DMS53 treated with DMSO at 0.1 percent for 48 hours (cell line): ENCODE data around the gene NPAS4.
A peak's percentile ranks its signal among the peaks of the same experiment; 100 is the strongest.
"Not testable (repeated sequence)": the region's sequence is repeated elsewhere in the genome, so short reads cannot be mapped to it uniquely, and the experiment has no call there.

Experiments
- DNase-seq: peaks from one replicate; lab custom pipeline; 2025; ENCODE audit not compliant: unreplicated experiment; lab: John Stamatoyannopoulos, UW

The NPAS4 gene

GRCh38 chr11:66417000-66417399 is 3.8 kb upstream of the NPAS4 start:
- DNase-seq: no peak

DNA sequence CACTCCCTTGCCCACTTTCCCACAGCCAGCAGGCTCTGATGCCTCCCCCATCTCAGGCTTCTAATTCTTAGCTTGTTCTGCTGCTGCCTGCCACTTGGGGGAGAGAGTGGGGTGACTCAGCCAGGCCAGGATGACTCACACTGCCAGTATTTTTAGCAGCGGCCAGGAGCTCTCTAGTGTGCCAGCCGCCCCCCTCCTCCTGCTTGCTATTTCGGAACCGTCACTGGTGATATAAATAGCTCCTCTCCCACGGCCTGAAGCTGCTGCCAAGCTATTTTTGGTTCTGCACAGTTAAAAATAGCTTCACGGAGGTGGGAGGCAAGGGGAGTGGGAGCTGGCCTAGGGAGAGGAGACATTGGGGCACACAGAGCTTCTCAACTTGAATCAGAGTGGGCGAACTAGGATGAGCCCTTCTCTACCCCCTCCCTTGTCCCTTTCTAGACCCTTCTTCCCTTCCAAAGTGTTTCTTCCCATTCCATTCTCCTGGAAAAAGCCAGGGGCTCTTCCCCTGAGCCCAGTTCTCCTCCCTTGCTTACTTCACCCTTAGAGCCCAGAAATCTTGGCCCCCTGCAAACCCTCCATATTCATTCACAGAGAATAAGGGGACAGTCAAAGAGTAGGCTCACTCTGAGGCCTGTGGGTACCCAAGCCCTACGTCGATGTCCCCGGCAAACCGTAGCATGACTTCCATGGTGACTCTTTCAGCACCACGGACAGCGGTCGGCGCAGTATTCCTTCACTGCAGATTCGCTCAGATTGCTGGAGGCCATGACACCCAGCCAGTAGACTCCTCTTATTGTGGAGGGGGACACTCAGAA is 2.5 kb upstream of the NPAS4 start:
- DNase-seq: peak; percentile 72

DNA sequence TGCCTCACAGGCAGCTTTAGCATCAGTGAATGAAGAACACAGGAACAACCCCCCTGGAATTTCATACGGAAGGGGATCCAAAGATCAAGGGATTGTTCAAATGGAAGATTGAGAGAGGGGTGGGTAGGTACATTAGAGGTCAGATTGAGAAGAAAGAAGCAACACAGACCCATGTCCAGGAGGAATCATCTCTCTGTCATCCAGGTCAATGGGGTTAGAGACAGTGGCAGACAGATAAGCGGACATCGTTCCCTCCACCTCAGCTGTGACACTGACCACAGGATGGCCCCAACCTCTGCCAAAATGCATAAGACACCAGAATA is 1.9 kb upstream of the NPAS4 start:
- DNase-seq: no peak

- no peak for DNase-seq
Measured at GRCh38 chr11:66419825-66420224, 1.0 kb upstream of the NPAS4 start.

- peak; percentile 70 for DNase-seq
Measured at GRCh38 chr11:66421492-66422205, 814 bp downstream of the NPAS4 start.

DNA sequence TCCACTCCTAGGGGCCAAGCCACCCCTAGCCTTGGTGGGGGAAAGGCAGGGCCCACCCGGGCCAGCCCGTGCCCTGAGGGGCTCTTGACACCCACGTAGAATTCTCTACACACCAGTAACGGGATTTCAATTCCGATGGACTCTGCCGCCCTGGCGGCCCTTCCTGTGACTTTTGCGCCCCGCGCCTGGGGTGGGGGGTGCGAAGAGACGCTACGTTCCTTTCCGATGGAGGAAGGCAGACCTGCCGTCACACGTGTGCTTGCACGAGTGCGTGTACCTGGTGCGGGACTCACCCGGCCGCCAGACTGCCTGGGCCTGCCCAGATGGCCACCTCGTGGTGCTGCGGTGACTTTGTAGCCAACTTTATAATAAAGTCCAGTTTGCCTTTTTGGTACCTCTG is 5.5 kb downstream of the NPAS4 start:
- no peak for DNase-seq

GRCh38 chr11:66428933-66429332 is 8.1 kb downstream of the NPAS4 start:
- DNase-seq: no peak

- peak; percentile 73 for DNase-seq
Measured at GRCh38 chr11:66429983-66430602, 9.3 kb downstream of the NPAS4 start.

- DNase-seq: not testable (repeated sequence)
Measured at GRCh38 chr11:66431287-66431686, 10.5 kb downstream of the NPAS4 start.

DNA sequence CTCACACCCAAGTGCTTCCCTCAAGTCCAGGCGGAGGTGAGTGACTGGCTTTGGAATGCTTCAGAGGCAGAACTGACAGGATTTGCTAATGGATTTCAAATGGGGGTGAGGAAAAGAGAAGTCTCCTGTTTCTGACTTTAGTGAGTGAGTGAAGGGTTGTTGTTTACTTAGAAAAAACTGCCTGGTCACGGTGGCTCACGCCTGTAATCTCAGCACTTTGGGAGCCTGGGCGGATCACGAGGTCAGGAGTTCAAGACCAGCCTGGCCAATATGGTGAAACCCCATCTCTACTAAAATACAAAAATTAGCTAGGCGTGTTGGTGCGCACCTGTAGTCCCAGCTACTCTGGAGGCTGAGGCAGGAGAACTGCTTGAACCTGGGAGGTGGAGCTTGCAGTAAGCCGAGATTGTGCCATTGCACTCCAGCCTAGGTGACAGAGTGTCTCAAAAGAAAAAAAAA is 11.1 kb downstream of the NPAS4 start:
- not testable (repeated sequence) for DNase-seq

DNA sequence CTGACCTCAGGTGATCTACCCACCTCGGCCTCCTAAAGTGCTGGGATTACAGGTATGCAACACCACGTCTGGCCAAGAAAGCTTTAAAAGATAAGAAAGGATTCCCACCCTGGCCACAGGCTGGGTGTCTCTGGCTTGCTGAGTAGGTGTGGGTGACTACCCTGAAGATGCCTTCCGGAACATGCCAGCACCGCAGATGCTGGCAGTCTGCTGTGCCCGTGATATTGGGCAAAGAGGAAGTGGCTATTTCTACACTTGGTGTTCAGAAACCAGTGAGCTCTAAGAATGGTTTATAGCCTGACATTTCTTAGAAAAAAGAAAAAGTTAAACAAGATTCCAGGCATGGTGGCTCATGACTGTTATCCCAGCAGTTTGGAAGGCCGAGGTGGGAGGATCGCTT is 11.8 kb downstream of the NPAS4 start:
- DNase-seq: no peak

DNA sequence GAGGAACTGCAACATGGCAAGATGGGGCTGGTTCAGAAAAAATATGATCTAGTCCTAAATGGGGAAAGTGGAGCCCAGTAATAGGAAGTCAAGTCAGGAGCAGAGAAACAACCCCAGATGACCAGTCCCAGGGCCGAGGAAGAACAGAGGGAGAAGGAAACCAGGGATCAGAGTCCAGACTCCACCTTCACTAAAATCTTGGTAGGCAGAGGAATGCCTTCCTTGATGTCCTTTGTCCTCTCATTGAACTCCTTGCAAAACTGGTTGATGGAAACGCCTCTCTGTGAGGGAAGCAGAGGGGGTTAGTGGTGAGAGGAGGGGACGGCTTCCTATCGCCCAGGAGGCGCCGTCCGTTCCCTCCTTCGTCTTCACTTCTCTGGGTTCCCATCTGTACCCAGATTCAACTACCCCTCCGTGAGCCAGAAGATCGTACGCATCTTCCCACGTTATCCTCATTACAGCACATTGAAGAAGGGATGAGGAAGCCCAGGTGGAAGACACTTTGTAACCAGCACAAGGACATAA is 17.2 kb downstream of the NPAS4 start:
- DNase-seq: no peak

GRCh38 chr11:66438504-66439466 is 17.9 kb downstream of the NPAS4 start, which contains the start of gene MRPL11:
MRPL11 (minus strand) TSS chr11:66438848; CDS start chr11:66438754, 94 bp downstream.
- peak; percentile 99 for DNase-seq

DNA sequence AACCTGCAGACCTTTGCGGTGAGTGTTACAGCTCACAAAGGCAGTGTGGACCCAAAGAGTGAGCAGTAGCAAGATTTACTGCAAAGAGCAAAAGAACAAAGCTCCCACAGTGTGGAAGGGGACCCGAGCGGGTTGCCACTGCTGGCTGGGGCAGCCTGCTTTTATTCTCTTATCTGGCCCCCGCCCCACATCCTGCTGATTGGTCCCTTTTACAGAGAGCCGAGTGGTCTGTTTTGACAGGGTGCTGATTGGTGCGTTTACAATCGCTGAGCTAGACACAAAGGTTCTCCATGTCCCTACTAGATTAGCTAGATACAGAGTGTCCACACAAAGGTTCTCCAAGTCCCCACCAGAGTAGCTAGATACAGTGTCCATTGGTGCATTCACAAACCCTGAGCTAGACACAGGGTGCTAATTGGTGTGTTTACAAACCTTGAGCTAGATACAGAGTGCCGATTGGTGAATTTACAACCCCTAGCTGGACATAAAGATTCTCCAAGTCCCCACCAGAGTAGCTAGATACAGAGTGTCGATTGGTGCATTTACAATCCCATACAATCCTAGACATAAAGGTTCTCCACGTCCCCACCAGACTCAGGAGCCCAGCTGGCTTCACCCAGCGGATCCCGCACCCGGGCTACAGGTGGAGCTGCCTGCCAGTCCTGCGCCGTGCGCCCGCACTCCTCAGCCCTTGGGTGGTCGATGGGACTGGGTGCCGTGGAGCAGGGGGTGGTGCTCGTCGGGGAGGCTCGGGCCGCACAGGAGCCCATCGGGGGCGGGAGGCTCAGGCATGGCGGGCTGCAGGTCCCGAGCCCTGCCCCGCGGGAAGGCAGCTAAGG is 19.5 kb downstream of the NPAS4 start:
- not testable (repeated sequence) for DNase-seq

DNA sequence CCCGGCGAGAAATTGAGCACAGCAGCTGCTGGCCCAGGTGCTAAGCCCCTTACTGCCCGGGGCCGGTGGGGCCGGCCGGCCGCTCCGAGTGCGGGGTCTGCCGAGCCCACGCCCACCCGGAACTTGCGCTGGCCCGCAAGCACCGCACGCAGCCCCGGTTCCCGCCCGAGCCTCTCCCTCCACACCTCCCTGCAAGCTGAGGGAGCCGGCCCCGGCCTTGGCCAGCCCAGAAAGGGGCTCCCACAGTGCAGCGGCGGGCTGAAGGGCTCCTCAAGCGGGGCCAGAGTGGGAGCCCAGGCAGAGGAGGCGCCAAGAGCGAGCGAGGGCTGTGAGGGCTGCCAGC is 20.1 kb downstream of the NPAS4 start:
- not testable (repeated sequence) for DNase-seq

DNA sequence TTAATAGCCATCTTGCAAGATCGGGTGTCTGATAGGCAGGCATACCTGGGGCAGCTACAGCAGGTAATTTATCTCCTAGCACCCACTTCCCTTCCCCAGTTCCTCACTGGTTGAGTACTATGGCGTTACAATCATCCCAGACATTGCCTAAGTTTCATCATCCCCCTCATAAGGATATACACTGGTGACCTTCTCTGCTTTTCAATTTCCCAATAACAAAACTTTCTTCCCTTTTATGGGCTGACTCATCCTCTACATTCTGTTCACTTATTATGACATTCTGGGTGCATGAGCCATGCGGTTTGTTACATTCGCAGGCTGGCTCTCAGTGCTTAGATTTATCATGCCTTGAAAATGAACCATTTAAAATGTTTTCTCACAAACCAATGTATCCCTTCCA is 22.8 kb downstream of the NPAS4 start:
- DNase-seq: no peak

GRCh38 chr11:66447012-66447411 is 26.2 kb downstream of the NPAS4 start:
- DNase-seq: no peak

GRCh38 chr11:66448523-66448922 is 27.7 kb downstream of the NPAS4 start:
- DNase-seq: no peak

GRCh38 chr11:66450560-66450959 is 29.7 kb downstream of the NPAS4 start:
- DNase-seq: no peak

DNA sequence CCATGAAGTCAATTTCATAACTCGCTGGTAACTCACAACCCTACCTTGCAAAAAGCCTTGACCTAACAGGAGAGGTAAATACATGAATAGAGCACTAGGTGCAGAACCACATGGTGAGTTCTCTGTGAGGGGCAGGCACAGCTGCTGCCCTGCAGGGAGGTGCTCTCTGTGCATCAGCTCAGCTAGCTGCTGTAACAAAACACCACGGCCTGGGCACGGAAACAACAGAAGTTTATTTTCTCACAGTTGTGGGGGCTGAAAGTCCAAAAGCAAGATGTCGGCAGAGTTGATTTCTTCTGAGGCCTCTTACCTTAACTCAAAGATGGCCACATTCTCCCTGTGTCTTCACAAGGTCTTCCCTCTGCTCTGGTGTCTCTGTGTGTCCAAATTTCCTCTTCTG is 30.8 kb downstream of the NPAS4 start:
- no peak for DNase-seq
